Neural cell (in vitro differentiated cells): ENCODE data around the gene PLCH1.

Experiments
- CTCF ChIP-seq: fragments of 450-650 bp; IDR thresholded peaks from 2 replicates; pipeline ENCODE4 v1.5.1; 2014; ENCODE audit warnings: antibody characterized with exemption, mild to moderate bottlenecking, moderate library complexity; ENCODE audit not compliant: poor library complexity, severe bottlenecking
- EZH2 ChIP-seq: fragments of 200-600, 300-800 bp; shearing (Covaris generic), sonication (generic); IDR thresholded peaks from 2 replicates; pipeline ENCODE4 v1.6.1; 2014; ENCODE audit warnings: antibody characterized with exemption, low read length, borderline replicate concordance, mild to moderate bottlenecking; ENCODE audit not compliant: insufficient read depth, poor library complexity, severe bottlenecking
- MXI1 ChIP-seq: fragments of 450-650 bp; conservative IDR thresholded peaks from 2 replicates; pipeline ENCODE4 v1.6.1; 2014; ENCODE audit warnings: antibody characterized with exemption, mild to moderate bottlenecking; ENCODE audit not compliant: poor library complexity, severe bottlenecking
- POLR2AphosphoS5 ChIP-seq: IDR thresholded peaks from 2 replicates; pipeline ENCODE4 v1.6.1; 2012
- TAF1 ChIP-seq: IDR thresholded peaks from 2 replicates; pipeline ENCODE4 v1.6.1; 2012; ENCODE audit warnings: low read depth

GRCh38 chr3:155629556-155629955, 115.3 kb downstream of the PLCH1 start:
- TF ChIP-seq POLR2AphosphoS5, result no peak
- TF ChIP-seq CTCF, result no peak
- TF ChIP-seq MXI1, result no peak
- no peak for TF ChIP-seq TAF1
- TF ChIP-seq EZH2, result no peak
